GM21528 (cell line): ENCODE measurements around the gene CUBN.

Source experiments
- ATAC-seq: cut with Tn5 transposase; IDR thresholded peaks from one replicate; pipeline ENCODE4 v1.9.1; 2021; ENCODE audit warnings: mild to moderate bottlenecking, moderate library complexity; ENCODE audit not compliant: unreplicated experiment, low FRiP score

The CUBN gene

GRCh38 chr10:16894821-16895220, 234.8 kb downstream of the CUBN start:
- ATAC-seq: no peak

GRCh38 chr10:16893664-16894063, 235.9 kb downstream of the CUBN start:
- no peak for ATAC-seq

- no peak for ATAC-seq
Observed at GRCh38 chr10:16891375-16892313, 238.0 kb downstream of the CUBN start.

GRCh38 chr10:16890691-16891090, 238.9 kb downstream of the CUBN start:
- ATAC-seq: no peak

- ATAC-seq: no peak
Observed at GRCh38 chr10:16887565-16887964, 242.0 kb downstream of the CUBN start.

GRCh38 chr10:16886031-16886430, 243.6 kb downstream of the CUBN start:
- ATAC-seq: no peak

- ATAC-seq: no peak
Observed at GRCh38 chr10:16884497-16884896, 245.1 kb downstream of the CUBN start.

- ATAC-seq: no peak
Observed at GRCh38 chr10:16883084-16883483, 246.5 kb downstream of the CUBN start.

GRCh38 chr10:16870331-16870730, 259.3 kb downstream of the CUBN start:
- no peak for ATAC-seq

GRCh38 chr10:16867990-16868389, 261.6 kb downstream of the CUBN start:
- no peak for ATAC-seq

GRCh38 chr10:16867556-16867955, 262.1 kb downstream of the CUBN start:
- no peak for ATAC-seq

GRCh38 chr10:16866541-16867275, 262.9 kb downstream of the CUBN start:
- no peak for ATAC-seq

GRCh38 chr10:16865766-16866165, 263.8 kb downstream of the CUBN start:
- ATAC-seq: no peak

GRCh38 chr10:16863766-16864165, 265.8 kb downstream of the CUBN start:
- ATAC-seq: no peak

GRCh38 chr10:16857419-16857818, 272.2 kb downstream of the CUBN start:
- no peak for ATAC-seq

GRCh38 chr10:16856567-16856966, 273.0 kb downstream of the CUBN start:
- no peak for ATAC-seq

GRCh38 chr10:16856092-16856491, 273.5 kb downstream of the CUBN start:
- no peak for ATAC-seq

- ATAC-seq: no peak
Observed at GRCh38 chr10:16854623-16855022, 275.0 kb downstream of the CUBN start.

- ATAC-seq: no peak
Observed at GRCh38 chr10:16853809-16854208, 275.8 kb downstream of the CUBN start.

GRCh38 chr10:16853201-16853600, 276.4 kb downstream of the CUBN start:
- no peak for ATAC-seq

GRCh38 chr10:16852624-16853023, 277.0 kb downstream of the CUBN start:
- ATAC-seq: no peak
